Neural progenitor cell (in vitro differentiated cells): Measurements from ENCODE around the gene KIF18B.

Experiments
- CTCF ChIP-seq: fragments of 200-600 bp; sonication (generic); IDR thresholded peaks from 2 replicates; pipeline ENCODE4 v1.5.1; 2017; ENCODE audit warnings: antibody characterized with exemption, mild to moderate bottlenecking
- EZH2 ChIP-seq: fragments of 200-600 bp; sonication (generic); IDR thresholded peaks from 2 replicates; pipeline ENCODE4 v1.6.1; 2017; ENCODE audit warnings: antibody characterized with exemption, mild to moderate bottlenecking, moderate library complexity
- EZH2phosphoT487 ChIP-seq: fragments of 200-600 bp; sonication (generic); IDR thresholded peaks from 2 replicates; pipeline ENCODE4 v1.6.1; 2017; ENCODE audit warnings: antibody characterized with exemption

- TF ChIP-seq EZH2 (no peak), CTCF (no peak), EZH2phosphoT487 (no peak)
Observed at GRCh38 chr17:44881145-44881544, 66.4 kb downstream of the KIF18B start.
